Dedifferentiated amniotic fluid mesenchymal stem cell (primary cell): ENCODE results near the gene C11orf86.
A peak's percentile ranks its signal among the peaks of the same experiment; 100 is the strongest.
"Not testable (repeated sequence)": the region's sequence is repeated elsewhere in the genome, so short reads cannot be mapped to it uniquely, and the experiment has no call there.

ENCODE experiments used
- DNase-seq: peaks from one replicate; pipeline ENCODE4 v3.0.0-alpha.2; 2016; ENCODE audit errors: extremely low spot score

C11orf86 gene

GRCh38 chr11:66967670-66968425 lies 7.3 kb upstream of the C11orf86 start:
- DNase-seq, result no peak

GRCh38 chr11:66969584-66970225 lies 5.4 kb upstream of the C11orf86 start:
- peak; percentile 51 for DNase-seq

- DNase-seq, result no peak
These were observed 4.7 kb upstream of the C11orf86 start for GRCh38 chr11:66970371-66970806.

- DNase-seq, result peak; percentile 99
These were observed 4.2 kb upstream of the C11orf86 start for GRCh38 chr11:66970807-66971442.

GRCh38 chr11:66971488-66971887 lies 3.6 kb upstream of the C11orf86 start:
- DNase-seq, result no peak

- DNase-seq, result no peak
These were observed 1.0 kb upstream of the C11orf86 start for GRCh38 chr11:66973956-66974580.

GRCh38 chr11:66975405-66976027 lies 412 bp downstream of the C11orf86 start:
- DNase-seq, result no peak

GRCh38 chr11:66976028-66976467 lies 944 bp downstream of the C11orf86 start:
- DNase-seq, result no peak

- DNase-seq, result no peak
These were observed 1.8 kb downstream of the C11orf86 start for GRCh38 chr11:66976925-66977324.

- DNase-seq, result no peak
These were observed 3.1 kb downstream of the C11orf86 start for GRCh38 chr11:66978229-66978628.

GRCh38 chr11:66978717-66979116 lies 3.6 kb downstream of the C11orf86 start:
- DNase-seq, result no peak

GRCh38 chr11:66979336-66979980 lies 4.4 kb downstream of the C11orf86 start:
- DNase-seq, result no peak

- peak; percentile 82 for DNase-seq
These were observed 7.0 kb downstream of the C11orf86 start for GRCh38 chr11:66981976-66982578.

- no peak for DNase-seq
These were observed 8.3 kb downstream of the C11orf86 start for GRCh38 chr11:66983275-66983924.

- no peak for DNase-seq
These were observed 10.5 kb downstream of the C11orf86 start for GRCh38 chr11:66985508-66986177.

- DNase-seq, result no peak
These were observed 11.1 kb downstream of the C11orf86 start for GRCh38 chr11:66986178-66986545.

- no peak for DNase-seq
These were observed 12.1 kb downstream of the C11orf86 start for GRCh38 chr11:66987158-66987620.

- no peak for DNase-seq
These were observed 13.0 kb downstream of the C11orf86 start for GRCh38 chr11:66987924-66988637.

GRCh38 chr11:66988741-66989140 lies 13.6 kb downstream of the C11orf86 start:
- DNase-seq, result not testable (repeated sequence)
